Tibial nerve (tissue), 4 donors: Measurements from ENCODE around the gene TBC1D26. TPM values are rescaled to one million over a fixed set of nuclear protein-coding genes. Genes with fewer than 3 reads are reported as not detected.
"Not testable (repeated sequence)": the region's sequence is repeated elsewhere in the genome, so short reads cannot be mapped to it uniquely, and the experiment has no call there.

Experiments used
- DNase-seq, 2 donors: peaks; one replicate each; pipeline ENCODE4 v3.0.0-alpha.2; 2019; ENCODE audit warnings: low spot score in 2 of 2
- H3K27ac ChIP-seq, 4 donors: fragments of 200-600 bp; sonication (generic) in 3 of 4; one replicate each; pipeline ENCODE4 v1.5.1; 2017 to 2019; ENCODE audit warnings: mild to moderate bottlenecking in 1 of 4
- H3K27me3 ChIP-seq, 2 donors: fragments of 200-600 bp; sonication (generic) in 1 of 2; one replicate each; pipeline versions ENCODE4 v1.5.1 to v1.6.0; 2017 to 2019
- H3K36me3 ChIP-seq, 3 donors: fragments of 200-600 bp; sonication (generic); one replicate each; pipeline ENCODE4 v1.5.1; 2018 to 2019
- H3K4me1 ChIP-seq, 4 donors: fragments of 200-600 bp; sonication (generic) in 3 of 4; one replicate each; pipeline ENCODE4 v1.5.1; 2017 to 2019
- H3K4me3 ChIP-seq, 4 donors: fragments of 200-600 bp; sonication (generic) in 3 of 4; one replicate each; pipeline ENCODE4 v1.5.1; 2017 to 2019; ENCODE audit warnings: mild to moderate bottlenecking in 1 of 4, moderate library complexity in 1 of 4
- H3K9me3 ChIP-seq, 4 donors: fragments of 200-600 bp; sonication (generic) in 3 of 4; one replicate each; pipeline ENCODE4 v1.5.1; 2017 to 2019
- CTCF ChIP-seq, 5 experiments: fragments of 200-600 bp in 3 of 5; fragments of 450-650 bp in 2 of 5; sonication (generic) in 3 of 5; IDR thresholded peaks; one replicate each; pipeline ENCODE4 v1.5.1; 2016 to 2019; ENCODE audit warnings: antibody characterized with exemption in 5 of 5, mild to moderate bottlenecking in 3 of 5, moderate library complexity in 2 of 5
- EP300 ChIP-seq, 2 donors: sonication (generic); formaldehyde crosslinking; IDR thresholded peaks; one replicate each; pipeline ENCODE4 v1.6.1; 2017; ENCODE audit warnings: antibody characterized with exemption in 2 of 2, mild to moderate bottlenecking in 1 of 2
- POLR2A ChIP-seq, 2 donors: fragments of 450-650 bp; IDR thresholded peaks; one replicate each; pipeline ENCODE4 v1.6.1; 2017; ENCODE audit warnings: antibody characterized with exemption in 2 of 2, mild to moderate bottlenecking in 2 of 2, moderate library complexity in 2 of 2
- WGBS, 2 donors: methylation state at CpG; one replicate each; pipeline ENCODE4 v1.1.5; 2018; 5-methylcytosine and 5-hydroxymethylcytosine counted together
- total RNA-seq, 4 donors: library from RNA; depleted of rRNA; stranded (reverse); fragments of >200 nt; gene quantifications; one replicate each; pipeline ENCODE4 v1.1.0, GENCODE V29; 2016

The TBC1D26 gene
- total RNA-seq, 4 donors from 2014 or later, result 0.59 TPM; not detected in 3

DNA sequence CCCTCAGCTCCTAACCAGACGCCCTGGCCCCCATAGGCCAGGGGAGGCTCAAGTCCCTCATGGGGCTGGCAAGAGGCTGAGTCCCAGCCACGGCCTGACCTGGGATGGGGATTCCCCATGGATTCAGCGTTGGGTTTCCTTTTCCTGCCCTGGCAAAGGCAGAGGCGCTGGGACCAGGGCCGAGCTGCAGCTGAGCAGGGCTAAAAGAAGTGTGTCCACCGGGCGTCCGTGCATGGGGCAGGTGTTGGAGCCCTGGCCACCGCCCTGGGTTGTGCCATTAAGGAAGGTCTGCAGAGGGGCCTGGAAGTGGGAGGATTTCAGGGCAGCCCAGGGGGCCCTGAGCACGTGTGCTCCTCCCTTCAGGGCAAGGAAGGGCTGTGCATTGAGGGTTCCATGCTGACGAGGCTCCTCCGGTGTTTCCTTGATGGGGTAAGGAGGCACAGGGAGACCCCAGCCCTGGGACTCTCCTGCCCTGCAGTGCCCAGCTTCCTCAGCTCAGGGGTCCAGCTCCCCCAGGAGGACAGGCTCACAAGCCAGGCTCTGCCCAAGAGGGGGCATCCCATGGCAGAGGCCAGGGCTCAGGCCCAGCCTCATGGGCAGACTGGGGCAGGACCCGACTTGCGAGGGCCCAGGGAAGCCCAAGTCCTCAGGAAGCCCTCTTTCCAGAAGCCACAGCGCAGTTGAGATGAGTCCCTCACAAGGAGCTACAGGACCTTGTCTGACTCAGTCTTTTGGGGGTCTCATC lies 10.1 kb downstream of the TBC1D26 start:
- 85 to 96% methylated on average over 9 to 12 of the region's 15 CpGs for WGBS, 2 donors
- Histone ChIP-seq H3K4me1 (no peaks in the 10 kb centered on the region), H3K36me3 (no peaks in the 10 kb centered on the region), H3K9me3 (no peaks in the 10 kb centered on the region), H3K27me3 (no peaks in the 10 kb centered on the region), H3K4me3 (no peak overlapping the region), H3K27ac (no peak overlapping the region)
- DNase-seq, result no peak
- no peak for TF ChIP-seq EP300 (IDR thresholded peaks at IDR 0.05)
- no peak for TF ChIP-seq POLR2A (IDR thresholded peaks at IDR 0.05)
- no peak for TF ChIP-seq CTCF (IDR thresholded peaks at IDR 0.05)

GRCh38 chr17:15742921-15743320 lies 10.8 kb downstream of the TBC1D26 start:
- H3K27ac ChIP-seq, result no peak overlapping the region
- H3K4me1 ChIP-seq, result no peaks in the 10 kb centered on the region
- 97% methylated on average over 7 of the region's 7 CpGs for WGBS, 2 donors
- no peak for DNase-seq
- no peak overlapping the region for H3K4me3 ChIP-seq
- no peaks in the 10 kb centered on the region for H3K9me3 ChIP-seq
- TF ChIP-seq CTCF (IDR thresholded peaks at IDR 0.05) (no peak), POLR2A (IDR thresholded peaks at IDR 0.05) (no peak), EP300 (IDR thresholded peaks at IDR 0.05) (no peak)
- H3K36me3 ChIP-seq, result no peaks in the 10 kb centered on the region
- no peaks in the 10 kb centered on the region for H3K27me3 ChIP-seq

DNA sequence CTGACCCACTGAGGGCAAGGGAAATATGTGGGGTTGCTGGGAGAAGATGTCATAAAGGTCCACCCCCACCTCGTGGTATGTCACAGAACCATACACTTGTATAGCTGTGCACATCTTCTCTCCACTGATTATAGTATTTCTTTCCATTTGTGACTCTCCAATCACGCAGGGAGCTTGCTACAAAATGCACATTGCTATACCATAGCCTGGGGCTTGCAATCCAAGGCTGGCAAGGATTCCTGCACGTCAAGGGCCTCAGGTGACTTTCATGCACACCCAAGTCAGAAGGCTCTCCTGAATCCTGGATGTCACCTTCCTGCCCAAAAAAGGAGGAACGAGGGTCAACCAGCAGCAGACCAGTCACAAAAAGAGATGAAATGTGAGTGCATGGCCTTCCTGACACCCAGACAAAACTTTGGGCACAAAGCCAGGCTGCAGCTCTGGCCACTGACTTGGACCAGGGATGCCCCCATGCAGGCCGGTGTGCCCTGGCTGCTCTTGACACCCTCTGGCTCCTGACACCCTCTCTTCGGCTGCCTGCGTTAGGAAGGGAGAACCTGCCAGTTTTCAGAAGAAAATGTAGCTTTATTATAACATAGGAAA lies 12.1 kb downstream of the TBC1D26 start:
- WGBS, 2 donors, result 62 to 64% methylated on average over 7 of the region's 7 CpGs
- TF ChIP-seq EP300 (IDR thresholded peaks at IDR 0.05) (no peak), POLR2A (IDR thresholded peaks at IDR 0.05) (no peak), CTCF (IDR thresholded peaks at IDR 0.05) (no peak)
- Histone ChIP-seq H3K27me3 (no peaks in the 10 kb centered on the region), H3K27ac (no peak overlapping the region), H3K36me3 (no peaks in the 10 kb centered on the region), H3K9me3 (no peaks in the 10 kb centered on the region), H3K4me1 (no peaks in the 10 kb centered on the region), H3K4me3 (no peak overlapping the region)
- no peak for DNase-seq

DNA sequence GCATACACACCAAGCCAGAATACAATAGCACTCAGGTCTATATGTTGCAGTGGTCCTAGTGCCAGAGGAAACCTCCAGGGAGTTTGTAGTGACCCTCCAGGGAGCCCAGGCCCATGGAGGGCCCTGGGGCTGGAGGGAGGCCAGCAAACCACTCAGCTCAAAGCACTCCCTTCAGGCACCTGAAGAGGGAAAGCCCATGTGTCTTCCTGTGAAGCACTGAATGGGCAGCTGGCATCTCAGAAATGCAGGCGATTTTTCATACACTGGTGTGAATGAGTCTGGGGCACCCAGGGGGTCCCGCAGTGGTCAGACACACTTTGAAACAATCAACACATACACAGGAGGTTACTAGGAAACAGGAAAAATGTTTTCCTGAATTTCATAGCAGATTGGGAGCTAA lies 12.8 kb downstream of the TBC1D26 start:
- H3K4me3 ChIP-seq, result no peak overlapping the region
- TF ChIP-seq CTCF (IDR thresholded peaks at IDR 0.05) (no peak), EP300 (IDR thresholded peaks at IDR 0.05) (no peak), POLR2A (IDR thresholded peaks at IDR 0.05) (no peak)
- no peaks in the 10 kb centered on the region for H3K36me3 ChIP-seq
- H3K4me1 ChIP-seq, result no peaks in the 10 kb centered on the region
- no peak for DNase-seq
- H3K27me3 ChIP-seq, result no peaks in the 10 kb centered on the region
- H3K9me3 ChIP-seq, result no peaks in the 10 kb centered on the region
- no peak overlapping the region for H3K27ac ChIP-seq
- 38 to 51% methylated on average over 2 of the region's 2 CpGs for WGBS, 2 donors

DNA sequence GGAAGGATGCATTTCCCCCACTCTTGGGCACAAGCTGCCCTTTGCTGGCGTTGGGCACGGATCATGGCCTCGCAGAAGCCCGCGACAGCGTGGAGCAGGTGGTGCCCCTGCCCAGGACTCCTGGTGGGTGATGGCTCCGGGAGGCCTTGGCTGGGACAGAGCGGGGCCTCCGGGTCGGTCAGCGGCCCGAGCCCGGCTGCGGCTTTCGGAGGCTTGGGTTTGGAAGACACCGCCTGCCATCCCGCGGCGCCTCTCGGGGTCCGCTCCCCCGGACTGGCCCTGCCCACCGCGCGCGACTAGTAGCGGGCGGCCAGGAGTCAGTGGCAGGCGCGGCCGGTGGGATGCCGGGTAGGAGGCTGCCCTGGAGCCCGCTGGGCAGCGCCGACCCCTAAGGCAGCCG lies 17.3 kb downstream of the TBC1D26 start:
- DNase-seq, H3K4me1 ChIP-seq, H3K9me3 ChIP-seq, H3K27ac ChIP-seq, H3K27me3 ChIP-seq, H3K36me3 ChIP-seq, H3K4me3 ChIP-seq: not testable (repeated sequence)
- WGBS, 2 donors, result 62% methylated on average over 3 of the region's 36 CpGs; no CpG with 5 or more reads in 1 of the 2 donors

GRCh38 chr17:15768865-15769533 lies 36.9 kb downstream of the TBC1D26 start:
- DNase-seq, H3K9me3 ChIP-seq, H3K27ac ChIP-seq, H3K27me3 ChIP-seq, H3K36me3 ChIP-seq, H3K4me1 ChIP-seq, H3K4me3 ChIP-seq: not testable (repeated sequence)
- WGBS, 2 donors, result no CpG with 5 or more reads among the region's 14 CpGs

DNA sequence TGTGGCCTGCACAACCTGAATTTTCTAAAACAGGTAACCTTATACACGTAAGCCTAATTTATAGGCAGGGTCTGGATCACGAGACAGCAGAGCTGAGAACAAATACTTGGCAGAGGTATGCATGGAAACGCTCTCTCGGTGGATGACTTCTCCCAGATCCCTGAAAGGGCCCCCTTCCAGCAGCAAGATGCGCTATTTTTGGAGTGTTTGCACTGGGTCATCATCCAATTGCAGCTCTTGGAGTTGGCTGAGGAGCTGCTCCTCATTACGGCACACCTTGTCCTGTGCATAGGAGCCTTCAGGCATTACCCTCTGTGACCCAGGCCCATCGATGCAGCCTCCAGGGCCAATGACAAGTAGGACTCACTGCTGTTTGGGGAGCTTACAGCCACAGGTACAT lies 38.6 kb downstream of the TBC1D26 start:
- peaks cover 0 to 10% (median 0%) of the 10 kb centered on the region in 4 donors for H3K9me3 ChIP-seq
- H3K4me3 ChIP-seq, H3K4me1 ChIP-seq, H3K27ac ChIP-seq, H3K27me3 ChIP-seq, H3K36me3 ChIP-seq, DNase-seq: not testable (repeated sequence)
- WGBS, 2 donors, result 76 to 81% methylated on average over 5 to 6 of the region's 7 CpGs
